Measurements from ENCODE around the gene CPTP.

CPTP gene

GRCh38 chr1:1324084-1324523 lies 498 bp upstream of the CPTP start:
- Histone ChIP-seq H3K4me2 (ENCODE audit: low read depth, low read length, poor library complexity, severe bottlenecking) (peak overlapping the region; percentile 33), H3K4me3 (ENCODE audit: insufficient read depth, low read length, poor library complexity, severe bottlenecking) (peak overlapping the region; percentile 96), H3K36me3 (ENCODE audit: low read length) (no peaks in the 10 kb centered on the region), H3K27ac (ENCODE audit: low read depth, low read length) (no peak overlapping the region), H3K9me2 (replicated peaks; ENCODE audit: insufficient read depth, low read length) (no peaks in the 10 kb centered on the region), H3K27me3 (ENCODE audit: low read length) (no peaks in the 10 kb centered on the region), H3K9me3 (ENCODE audit: insufficient read depth, low read length) (no peaks in the 10 kb centered on the region), H3K79me2 (ENCODE audit: insufficient read depth, low read length) (peaks cover 52% of the 10 kb centered on the region), H4K20me1 (ENCODE audit: low read depth, low read length) (no peaks in the 10 kb centered on the region; the same call in 1 of the 2 replicates), H3K9ac (ENCODE audit: low read length) (peak overlapping the region; percentile 99), H2AFZ (ENCODE audit: low read depth, low read length, severe bottlenecking) (peak overlapping the region; percentile 21), H3F3A (ENCODE audit: insufficient read depth) (no peaks in the 10 kb centered on the region; the same call in 1 of the 2 replicates)
- TF ChIP-seq EZH2phosphoT487 (conservative IDR thresholded peaks at IDR 0.05; ENCODE audit: low read length): no peak
- no peak for TF ChIP-seq CTCF (IDR thresholded peaks at IDR 0.05; ENCODE audit: insufficient read depth, low read length, poor library complexity, severe bottlenecking)

- no peaks in the 10 kb centered on the region for H3K9me2 ChIP-seq (replicated peaks; ENCODE audit: insufficient read depth, low read length)
- H3K36me3 ChIP-seq (ENCODE audit: low read length): no peaks in the 10 kb centered on the region
- no peaks in the 10 kb centered on the region; the same call in 1 of the 2 replicates for H3F3A ChIP-seq (ENCODE audit: insufficient read depth)
- no peaks in the 10 kb centered on the region for H3K9me3 ChIP-seq (ENCODE audit: insufficient read depth, low read length)
- H3K4me3 ChIP-seq (ENCODE audit: insufficient read depth, low read length, poor library complexity, severe bottlenecking): peak overlapping the region; percentile 96
- no peak for TF ChIP-seq CTCF (IDR thresholded peaks at IDR 0.05; ENCODE audit: insufficient read depth, low read length, poor library complexity, severe bottlenecking)
- TF ChIP-seq EZH2phosphoT487 (conservative IDR thresholded peaks at IDR 0.05; ENCODE audit: low read length): no peak
- peaks cover 42% of the 10 kb centered on the region for H3K79me2 ChIP-seq (ENCODE audit: insufficient read depth, low read length)
- peak overlapping the region; percentile 89 for H3K4me2 ChIP-seq (ENCODE audit: low read depth, low read length, poor library complexity, severe bottlenecking)
- H2AFZ ChIP-seq (ENCODE audit: low read depth, low read length, severe bottlenecking): peak overlapping the region; percentile 83
- no peaks in the 10 kb centered on the region; the same call in 1 of the 2 replicates for H4K20me1 ChIP-seq (ENCODE audit: low read depth, low read length)
- peak overlapping the region; percentile 54 for H3K27ac ChIP-seq (ENCODE audit: low read depth, low read length)
- peak overlapping the region; percentile 99 for H3K9ac ChIP-seq (ENCODE audit: low read length)
- no peaks in the 10 kb centered on the region for H3K27me3 ChIP-seq (ENCODE audit: low read length)
Observed at GRCh38 chr1:1325288-1326074, 879 bp downstream of the CPTP start.

- Histone ChIP-seq H3K4me3 (ENCODE audit: insufficient read depth, low read length, poor library complexity, severe bottlenecking) (peak overlapping the region; percentile 96), H3K27me3 (ENCODE audit: low read length) (no peaks in the 10 kb centered on the region), H2AFZ (ENCODE audit: low read depth, low read length, severe bottlenecking) (no peak overlapping the region), H3K9ac (ENCODE audit: low read length) (peak overlapping the region; percentile 99), H3K9me3 (ENCODE audit: insufficient read depth, low read length) (no peaks in the 10 kb centered on the region), H3K79me2 (ENCODE audit: insufficient read depth, low read length) (peaks cover 35% of the 10 kb centered on the region), H3K36me3 (ENCODE audit: low read length) (no peaks in the 10 kb centered on the region), H3F3A (ENCODE audit: insufficient read depth) (no peaks in the 10 kb centered on the region; the same call in 1 of the 2 replicates), H4K20me1 (ENCODE audit: low read depth, low read length) (no peaks in the 10 kb centered on the region; the same call in 1 of the 2 replicates), H3K27ac (ENCODE audit: low read depth, low read length) (peak overlapping the region; percentile 10; the same call in 1 of the 2 replicates), H3K9me2 (replicated peaks; ENCODE audit: insufficient read depth, low read length) (no peaks in the 10 kb centered on the region), H3K4me2 (ENCODE audit: low read depth, low read length, poor library complexity, severe bottlenecking) (peak overlapping the region; percentile 89)
- no peak for TF ChIP-seq EZH2phosphoT487 (conservative IDR thresholded peaks at IDR 0.05; ENCODE audit: low read length)
- TF ChIP-seq CTCF (IDR thresholded peaks at IDR 0.05; ENCODE audit: insufficient read depth, low read length, poor library complexity, severe bottlenecking): no peak
Observed at GRCh38 chr1:1326075-1326605, 1.5 kb downstream of the CPTP start.
